ENCODE measurements around the gene DOK7. TPM values are rescaled to one million over a fixed set of nuclear protein-coding genes. Genes with fewer than 3 reads are reported as not detected.

The DOK7 gene
- total and polyA plus RNA-seq, 3 donors from 2014 or later = 9.3 to 29.5 (median 22.9) TPM

Other genes with a start within 250 kb of the DOK7 start
- gene MSANTD1, start 214.1 kb upstream of the DOK7 start, total RNA-seq = 10 to 100 TPM; 10.1 to 10.3 TPM
- 3.6 TPM for gene MSANTD1, start 214.1 kb upstream of the DOK7 start, polyA plus RNA-seq (ENCODE audit: insufficient read depth, low read depth, low replicate concordance)
- gene RGS12, start 170.3 kb upstream of the DOK7 start, total RNA-seq = 10 to 100 TPM; 39.0 to 68.2 TPM
- gene RGS12, start 170.3 kb upstream of the DOK7 start, polyA plus RNA-seq (ENCODE audit: insufficient read depth, low read depth, low replicate concordance) = 25.0 TPM
- 10 to 100 TPM; 16.8 to 72.3 TPM for gene HGFAC, start 21.3 kb upstream of the DOK7 start, total RNA-seq
- gene HGFAC, start 21.3 kb upstream of the DOK7 start, polyA plus RNA-seq (ENCODE audit: insufficient read depth, low read depth, low replicate concordance) = 15.5 TPM
- gene LRPAP1, start 69.1 kb downstream of the DOK7 start, total RNA-seq = 100 to 1,000 TPM; 179 to 279 TPM
- 337 TPM for gene LRPAP1, start 69.1 kb downstream of the DOK7 start, polyA plus RNA-seq (ENCODE audit: insufficient read depth, low read depth, low replicate concordance)

Data from testis (tissue), 3 donors.